Heart left ventricle (tissue), 13 donors: Measurements from ENCODE around the gene AACS.

Experiments
- POLR2A ChIP-seq, 2 donors: fragments of 450-650 bp; IDR thresholded peaks; one replicate each; pipeline ENCODE4 v1.6.1; 2017; ENCODE audit warnings: antibody characterized with exemption in 2 of 2, mild to moderate bottlenecking in 2 of 2, moderate library complexity in 2 of 2
- TF ChIP-seq, protein P1 (sequence below), 12 donors: fragments of 200-600 bp; sonication (generic) in 4 of 12; IDR thresholded peaks; one replicate each; pipeline versions ENCODE4 v1.5.0 to v1.8.0; 2018 to 2022; ENCODE audit warnings: antibody characterized with exemption in 12 of 12, mild to moderate bottlenecking in 5 of 12
- donor health status: ischemic (EF 13 %, LVEDD 7.1; RV severe dilation, severe dysfunction).
- donor health status: DM: no; HTN: yes; CAD: no.
- donor health status: DM: no; HTN: no; CAD: no.
- donor health status: ischemic (EF 25% LVEDD 6.9; RV normal size, moderate dysfunction).
- donor health status: ischemic (EF 25% LVEDD 5.7; RV mildly dilated, moderate dysfunction).
- donor health status: ischemic (EF 35%, LVEDD 5.7; RV mildly dilated, moderate dysfunction).
- donor health status: nonischemic (EF 11% LVEDD 7.7; RV severe dilation, severe dysfunction).
- donor health status: DM: yes; HTN: yes; CAD: no.
- donor health status: PGD.
- donor health status: ischemic (EF 29% LVEDD 5.4; RV normal size, mild dysfunction).
- donor health status: nonischemic (EF 23%, LVEDD 6.1; RV moderate dilation, normal function).

DNA sequence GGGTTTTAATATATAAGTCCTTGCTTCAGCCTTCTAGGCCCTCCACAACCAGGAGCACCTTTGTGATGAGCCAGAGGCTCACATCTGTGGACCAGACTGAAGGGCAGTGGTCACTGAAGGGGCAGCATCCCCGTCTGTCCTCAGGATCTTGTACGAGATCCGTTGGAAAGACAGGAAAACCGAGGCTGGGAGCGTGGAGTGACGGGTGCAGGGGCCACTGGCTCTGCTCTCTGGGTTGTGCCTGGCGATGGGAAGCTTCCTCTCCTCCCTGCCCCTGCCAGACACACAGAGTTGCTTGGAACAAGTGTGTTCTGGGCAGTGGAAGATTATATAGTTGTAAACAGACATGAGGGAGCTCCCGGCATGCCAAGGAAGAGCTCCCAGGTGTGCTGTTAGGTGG is 48.0 kb downstream of the AACS start:
- TF ChIP-seq, protein P1, sequence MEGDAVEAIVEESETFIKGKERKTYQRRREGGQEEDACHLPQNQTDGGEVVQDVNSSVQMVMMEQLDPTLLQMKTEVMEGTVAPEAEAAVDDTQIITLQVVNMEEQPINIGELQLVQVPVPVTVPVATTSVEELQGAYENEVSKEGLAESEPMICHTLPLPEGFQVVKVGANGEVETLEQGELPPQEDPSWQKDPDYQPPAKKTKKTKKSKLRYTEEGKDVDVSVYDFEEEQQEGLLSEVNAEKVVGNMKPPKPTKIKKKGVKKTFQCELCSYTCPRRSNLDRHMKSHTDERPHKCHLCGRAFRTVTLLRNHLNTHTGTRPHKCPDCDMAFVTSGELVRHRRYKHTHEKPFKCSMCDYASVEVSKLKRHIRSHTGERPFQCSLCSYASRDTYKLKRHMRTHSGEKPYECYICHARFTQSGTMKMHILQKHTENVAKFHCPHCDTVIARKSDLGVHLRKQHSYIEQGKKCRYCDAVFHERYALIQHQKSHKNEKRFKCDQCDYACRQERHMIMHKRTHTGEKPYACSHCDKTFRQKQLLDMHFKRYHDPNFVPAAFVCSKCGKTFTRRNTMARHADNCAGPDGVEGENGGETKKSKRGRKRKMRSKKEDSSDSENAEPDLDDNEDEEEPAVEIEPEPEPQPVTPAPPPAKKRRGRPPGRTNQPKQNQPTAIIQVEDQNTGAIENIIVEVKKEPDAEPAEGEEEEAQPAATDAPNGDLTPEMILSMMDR (IDR thresholded peaks at IDR 0.05): no peak
- TF ChIP-seq POLR2A (IDR thresholded peaks at IDR 0.05): no peak
